RPMI7951 (cell line): ENCODE measurements around the gene COL17A1. TPM values are rescaled to one million over a fixed set of nuclear protein-coding genes. Genes with fewer than 3 reads are reported as not detected.

Experiments used
- DNase-seq: peaks from one replicate; pipeline ENCODE4 v3.0.0-alpha.2; 2012; ENCODE audit warnings: low read depth
- total RNA-seq: library from RNA; depleted of rRNA; stranded (reverse); fragments of >200 nt; shearing (Covaris generic); gene quantifications from 2 replicates; pipeline ENCODE4 v1.2.3, GENCODE V29; 2014; rRNA removed

Gene COL17A1
- total RNA-seq, 1 experiment from 2014 or later: 2.0 TPM

DNA sequence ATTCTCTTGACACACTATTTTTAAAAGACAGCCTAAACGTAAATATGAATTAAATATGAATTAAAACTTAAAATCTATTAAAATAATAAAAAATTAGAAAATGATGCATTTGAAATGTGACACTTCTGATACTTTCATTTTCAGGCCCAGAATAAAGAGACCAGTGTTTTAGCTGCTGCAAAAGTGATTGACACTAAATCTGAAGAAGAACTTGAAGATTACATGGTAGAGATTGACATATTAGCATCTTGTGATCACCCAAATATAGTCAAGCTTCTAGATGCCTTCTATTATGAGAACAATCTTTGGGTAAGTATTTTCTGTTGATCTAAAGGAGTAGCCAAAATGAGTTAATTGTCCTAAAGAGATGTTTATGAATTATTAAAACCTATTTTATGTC lies 95.1 kb downstream of the COL17A1 start:
- DNase-seq: no peak

GRCh38 chr10:103990121-103990520 lies 95.6 kb downstream of the COL17A1 start:
- DNase-seq: no peak

DNA sequence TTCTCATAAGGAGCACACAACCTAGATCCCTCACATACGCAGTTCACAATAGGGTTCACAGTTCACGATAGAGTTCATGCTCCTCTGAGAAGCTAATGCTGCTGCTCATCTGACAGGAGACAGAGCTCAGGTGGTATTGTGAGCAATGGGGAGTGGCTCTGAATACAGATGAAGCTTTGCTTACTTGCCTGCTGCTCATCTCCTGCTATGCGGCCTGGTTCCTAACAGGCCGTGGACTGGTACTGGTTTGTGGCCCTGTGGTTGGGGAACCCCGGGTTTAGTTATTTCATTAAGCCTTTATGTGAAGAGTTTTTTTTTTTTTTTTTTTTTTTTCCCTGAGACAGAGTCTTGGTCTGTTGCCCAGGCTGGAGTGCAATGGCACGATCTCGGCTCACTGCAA lies 99.3 kb downstream of the COL17A1 start:
- no peak for DNase-seq

- DNase-seq: no peak
Observed at GRCh38 chr10:103985726-103986125, 100.0 kb downstream of the COL17A1 start.

DNA sequence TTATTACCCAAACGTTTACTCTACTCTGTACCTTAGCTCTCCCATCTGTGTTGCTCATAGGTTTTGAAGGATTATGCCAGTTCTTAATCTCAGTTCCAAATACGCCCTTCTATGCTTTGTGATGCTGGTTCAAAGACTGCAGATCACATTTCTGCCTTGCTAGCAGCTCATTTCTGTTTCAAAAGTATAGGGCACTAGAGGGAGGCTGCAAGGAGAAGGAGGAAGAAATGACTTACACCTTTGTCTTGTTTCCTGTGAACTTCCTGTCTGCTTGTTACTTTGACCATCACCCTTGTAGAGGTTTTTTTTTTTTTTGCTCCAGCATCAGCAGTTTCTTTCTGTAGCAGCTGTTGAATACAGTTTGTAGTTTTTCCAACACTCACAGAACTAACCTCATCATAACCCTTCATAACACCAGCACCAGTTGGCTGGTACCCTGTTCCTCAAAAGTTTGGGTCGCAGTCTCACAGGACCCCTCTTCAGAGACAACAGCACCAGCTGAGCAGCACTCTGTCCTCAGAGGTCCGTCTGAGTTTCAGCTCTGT lies 102.2 kb downstream of the COL17A1 start:
- DNase-seq: no peak

GRCh38 chr10:103982639-103983038 lies 103.0 kb downstream of the COL17A1 start:
- DNase-seq: no peak

Other genes starting within 250 kb of the COL17A1 start
- gene SH3PXD2A, start 230.3 kb downstream of the COL17A1 start, total RNA-seq: 9.7 and 10.7 TPM in 2 replicates
- gene STN1, start 167.7 kb downstream of the COL17A1 start, total RNA-seq: 72.5 and 75.9 TPM in 2 replicates
- gene SLK, start 118.7 kb downstream of the COL17A1 start, total RNA-seq: 51.6 and 64.0 TPM in 2 replicates
- gene SFR1, start 36.3 kb upstream of the COL17A1 start, total RNA-seq: 12.0 and 13.3 TPM in 2 replicates
- 0.24 and 0.78 TPM in 2 replicates for gene CFAP43, start 146.5 kb upstream of the COL17A1 start, total RNA-seq
- 189 and 193 TPM in 2 replicates for gene GSTO1, start 169.0 kb upstream of the COL17A1 start, total RNA-seq
- 2.3 and 2.6 TPM in 2 replicates for gene GSTO2, start 183.3 kb upstream of the COL17A1 start, total RNA-seq